Astrocyte of the hippocampus (primary cell): Measurements from ENCODE around the gene DIP2C.
A peak's percentile ranks its signal among the peaks of the same experiment; 100 is the strongest.
"Not testable (repeated sequence)": the region's sequence is repeated elsewhere in the genome, so short reads cannot be mapped to it uniquely, and the experiment has no call there.

Source experiments
- DNase-seq: peaks from one replicate; pipeline ENCODE4 v3.0.0; 2011; ENCODE audit warnings: low read depth, low spot score

DIP2C gene

DNA sequence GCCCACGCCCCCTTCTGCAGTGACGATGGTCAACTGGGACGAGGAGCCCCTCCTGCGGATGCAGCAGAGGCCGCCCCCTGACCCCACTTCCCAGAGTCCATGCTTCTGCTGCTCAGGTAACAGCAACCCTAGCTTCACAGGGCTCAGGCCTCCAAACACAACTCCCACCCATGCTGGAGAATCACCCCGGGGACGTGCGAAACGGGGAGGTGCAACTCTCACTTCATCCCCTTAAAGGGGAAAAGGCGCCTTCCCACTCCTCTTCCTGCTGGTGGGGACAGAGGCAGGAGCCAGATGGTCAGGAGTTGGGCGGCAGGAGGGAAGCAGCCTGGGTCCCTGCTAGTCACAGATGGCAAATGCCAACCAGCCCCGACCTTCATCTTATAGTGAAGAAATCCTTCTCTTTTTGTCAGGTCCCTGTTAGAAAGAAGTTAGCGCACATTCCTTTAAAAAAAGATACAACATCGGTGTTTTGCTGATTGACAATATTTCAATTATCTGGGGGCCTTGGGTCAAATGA is 155.4 kb downstream of the DIP2C start:
- no peak for DNase-seq

DNA sequence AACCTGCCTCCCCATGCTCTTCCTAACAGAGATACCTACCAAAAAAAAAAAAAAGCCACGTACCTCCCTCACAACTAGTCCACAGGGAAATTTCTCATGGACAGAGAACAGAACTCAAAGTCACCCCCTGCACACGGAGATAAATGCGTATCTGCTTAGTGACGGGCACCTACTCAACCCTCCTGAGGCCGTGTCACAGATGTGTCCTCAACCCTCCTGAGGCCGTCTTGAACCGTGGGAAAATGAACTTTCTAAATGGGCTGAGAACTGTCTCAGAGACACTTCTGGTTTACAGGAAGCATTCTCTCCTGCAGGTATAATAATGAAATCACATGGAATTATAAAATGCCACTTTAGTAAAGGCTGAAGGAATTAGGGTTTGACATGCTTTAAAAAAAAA is 155.9 kb downstream of the DIP2C start:
- no peak for DNase-seq

DNA sequence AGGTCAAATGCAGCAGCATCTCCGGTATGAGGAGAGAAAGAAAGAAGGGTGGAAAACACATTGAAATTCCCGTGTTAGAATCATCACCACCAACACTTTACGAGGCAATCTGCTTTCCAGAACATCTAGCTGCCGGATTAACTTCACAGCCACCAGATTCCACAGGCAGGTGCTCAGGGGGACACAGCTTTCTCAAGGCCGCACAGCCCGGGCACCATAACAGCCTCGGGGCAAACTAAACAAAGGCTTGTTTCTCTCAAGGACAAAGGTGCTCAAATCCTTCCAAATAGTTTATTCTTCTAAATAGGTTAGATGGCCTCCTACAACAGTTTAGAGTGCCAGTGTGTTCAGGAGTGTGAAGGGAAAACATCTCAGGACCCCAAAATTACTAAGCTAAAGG is 156.3 kb downstream of the DIP2C start:
- no peak for DNase-seq

DNA sequence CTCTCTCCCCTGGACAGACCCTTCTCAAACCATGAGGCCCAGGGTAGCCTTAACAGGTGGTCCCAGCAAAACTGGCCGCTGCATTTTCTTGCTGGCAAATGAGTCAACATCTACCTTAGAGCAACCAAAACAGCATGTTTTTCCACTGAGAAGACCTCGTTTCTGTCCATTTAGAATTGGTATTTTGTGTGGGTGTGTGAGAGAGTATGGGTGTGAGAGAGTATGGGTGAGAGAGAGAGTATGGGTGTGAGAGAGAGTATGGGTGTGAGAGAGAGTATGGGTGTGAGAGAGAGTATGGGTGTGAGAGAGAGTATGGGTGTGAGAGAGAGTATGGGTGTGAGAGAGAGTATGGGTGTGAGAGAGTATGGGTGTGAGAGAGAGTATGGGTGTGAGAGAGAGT is 157.1 kb downstream of the DIP2C start:
- not testable (repeated sequence) for DNase-seq

DNA sequence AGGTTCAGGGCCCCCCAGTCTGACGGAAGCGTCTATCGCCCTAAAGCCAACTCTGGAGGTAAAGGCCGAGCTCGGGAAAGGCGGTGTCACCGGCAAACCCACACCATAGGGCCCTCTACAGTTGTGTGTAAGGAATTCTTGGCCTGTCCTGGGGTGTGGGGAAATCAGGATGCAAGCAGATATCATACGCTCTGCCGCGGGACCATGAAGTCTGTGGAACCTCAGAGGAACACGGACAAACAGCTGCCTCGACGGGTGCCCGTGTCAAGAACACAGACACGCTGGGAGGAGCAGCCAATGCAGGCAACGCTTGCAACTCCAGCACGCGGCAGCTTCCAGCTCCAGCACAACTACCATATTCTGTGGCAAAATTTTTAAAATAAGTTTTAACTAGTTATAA is 157.9 kb downstream of the DIP2C start:
- no peak for DNase-seq

DNA sequence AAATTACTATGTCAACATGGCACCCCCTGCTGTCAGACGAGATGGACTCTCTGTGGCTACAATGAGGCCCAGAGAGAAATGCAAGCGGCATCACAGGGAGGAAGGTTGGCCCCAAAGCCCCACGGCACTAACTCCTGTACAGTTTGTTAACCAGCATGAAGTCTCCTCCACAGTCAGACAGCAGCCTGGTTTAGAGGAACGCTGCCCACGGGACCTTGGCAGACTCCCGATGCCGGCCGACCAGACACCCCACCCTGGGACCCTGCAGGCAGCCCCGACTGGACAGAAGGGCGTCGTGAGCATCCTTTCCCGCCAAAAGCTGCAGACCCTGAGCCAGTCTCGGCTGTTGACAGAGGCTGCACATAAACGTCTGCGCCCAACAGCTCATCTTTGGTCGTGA is 158.8 kb downstream of the DIP2C start:
- DNase-seq, result no peak

DNA sequence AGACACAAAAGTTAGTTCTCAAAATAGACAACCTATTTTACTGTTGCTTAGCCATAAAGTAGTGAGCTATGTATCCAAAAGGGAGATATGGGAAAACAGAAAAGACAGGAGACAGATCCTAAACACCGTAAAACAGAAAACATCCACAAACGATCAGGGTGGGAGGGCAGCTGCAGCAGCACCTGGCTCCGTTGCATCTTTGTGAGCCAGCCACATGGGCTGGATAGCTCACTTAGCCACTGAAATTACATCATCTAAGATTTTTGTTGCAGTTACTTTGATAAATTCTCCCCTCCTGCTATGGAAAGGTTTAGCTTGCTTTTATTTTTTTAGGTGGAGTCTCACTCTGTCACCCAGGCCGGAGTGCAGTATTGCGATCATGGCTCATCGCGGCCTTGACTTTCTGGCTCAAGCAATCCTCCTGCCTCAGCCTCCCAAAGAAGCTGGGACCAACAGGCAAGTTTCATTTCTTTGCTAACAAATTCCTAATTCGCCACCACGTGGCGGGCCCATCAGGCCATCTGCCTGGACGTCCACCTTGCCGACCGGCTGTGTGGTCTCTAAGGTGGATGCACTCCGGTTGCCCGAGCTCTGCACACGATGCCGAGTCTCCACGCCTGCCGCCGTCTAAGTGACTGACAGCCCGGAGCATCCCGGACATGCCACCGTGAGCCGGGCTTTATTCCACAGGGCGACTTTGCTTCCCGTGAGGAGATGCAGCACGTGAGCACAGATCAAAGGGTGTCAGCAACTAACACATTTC is 159.8 kb downstream of the DIP2C start:
- no peak for DNase-seq

DNA sequence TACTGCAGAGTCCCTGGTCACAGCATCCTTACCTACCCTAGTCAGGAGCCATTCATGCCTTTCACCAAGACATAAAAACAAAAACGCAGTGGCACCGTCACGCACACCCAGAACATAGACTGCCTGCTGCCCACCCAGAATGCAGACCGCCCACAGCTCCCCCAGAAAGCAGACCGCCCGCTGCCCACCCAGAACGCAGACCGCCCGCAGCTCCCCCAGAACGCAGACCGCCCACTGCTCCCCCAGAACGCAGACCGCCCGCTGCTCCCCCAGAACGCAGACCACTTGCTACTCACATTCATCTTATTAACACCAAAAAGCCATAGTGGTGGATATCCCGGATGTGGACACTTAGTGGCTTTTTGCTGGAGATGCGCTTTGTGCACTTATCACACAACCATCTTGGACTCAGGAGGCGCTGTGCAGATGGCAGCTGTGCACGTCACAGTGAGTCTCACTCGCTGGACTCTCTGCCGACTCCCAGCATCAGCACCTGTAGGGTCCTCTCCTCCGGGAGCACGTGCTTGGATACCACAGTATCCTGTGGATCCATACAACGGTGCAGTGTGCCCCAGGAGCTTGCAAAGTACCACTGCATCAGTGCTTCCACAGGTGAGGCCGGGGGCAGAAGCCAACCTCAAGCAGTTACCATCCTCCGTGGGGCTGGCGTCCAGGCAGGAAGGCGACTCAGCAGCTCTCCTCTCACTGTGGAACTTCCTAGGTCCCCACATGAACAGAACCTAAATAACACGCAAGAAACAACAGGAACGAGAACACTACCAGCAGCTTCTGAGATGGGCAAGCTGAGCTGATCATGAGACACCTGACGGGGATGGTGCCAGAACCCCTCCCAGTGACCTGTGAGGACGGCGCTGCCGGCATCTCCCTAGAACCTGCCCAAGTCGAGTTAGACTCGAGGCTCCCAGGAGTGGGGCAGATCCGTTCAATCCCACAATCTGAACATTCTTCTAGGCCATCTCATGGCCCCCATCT is 161.0 kb downstream of the DIP2C start:
- DNase-seq, result no peak

DNA sequence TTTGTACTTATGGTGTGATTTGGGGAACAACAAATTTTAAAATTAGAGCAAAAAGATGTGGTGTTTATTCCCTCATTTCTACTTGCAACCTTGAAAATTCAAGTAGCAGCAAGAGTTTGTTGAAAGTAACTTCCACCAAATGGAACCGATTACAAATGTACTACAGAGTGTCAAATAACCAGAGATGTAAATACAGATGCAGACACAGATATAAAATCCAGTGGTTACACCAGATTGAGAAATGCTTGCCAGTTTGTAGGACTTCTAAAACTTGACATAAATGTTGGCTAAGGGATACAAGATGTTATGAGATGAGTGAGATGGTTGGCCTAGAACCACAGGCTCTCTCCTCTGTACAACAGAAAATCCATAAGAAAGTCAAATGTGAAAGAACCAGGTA is 162.1 kb downstream of the DIP2C start:
- DNase-seq, result no peak

DNA sequence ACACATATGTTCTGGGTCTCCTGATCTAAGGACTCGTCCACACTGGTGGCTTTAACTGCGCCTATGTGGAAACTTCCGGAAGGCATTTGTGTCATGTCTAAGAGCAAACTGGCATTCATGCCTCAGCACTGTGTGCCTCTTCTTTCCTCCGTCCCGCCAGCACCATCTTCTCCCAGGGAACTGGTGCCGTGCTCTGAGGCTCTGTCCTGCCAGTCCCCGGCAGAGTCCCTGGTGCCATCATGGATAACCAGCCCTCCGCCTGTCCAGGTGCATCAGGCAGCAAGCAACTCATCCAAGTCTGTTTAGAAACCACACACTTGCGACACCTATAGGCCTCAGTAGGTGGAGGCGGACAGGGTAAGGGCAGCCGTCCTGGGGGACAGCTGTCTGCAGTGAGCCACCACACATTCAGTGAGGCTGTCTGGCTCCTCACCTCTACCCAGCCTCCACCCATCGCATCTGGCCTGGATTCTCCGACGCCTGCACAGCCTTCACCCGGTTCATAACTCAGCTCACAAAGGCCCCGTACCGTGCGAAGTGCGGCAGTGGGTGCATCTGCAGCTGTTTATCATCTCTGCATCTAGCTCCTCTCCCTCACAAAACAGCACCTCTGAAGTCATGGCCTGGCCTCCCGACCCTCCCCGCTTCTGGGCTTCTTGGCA is 162.7 kb downstream of the DIP2C start:
- no peak for DNase-seq

DNA sequence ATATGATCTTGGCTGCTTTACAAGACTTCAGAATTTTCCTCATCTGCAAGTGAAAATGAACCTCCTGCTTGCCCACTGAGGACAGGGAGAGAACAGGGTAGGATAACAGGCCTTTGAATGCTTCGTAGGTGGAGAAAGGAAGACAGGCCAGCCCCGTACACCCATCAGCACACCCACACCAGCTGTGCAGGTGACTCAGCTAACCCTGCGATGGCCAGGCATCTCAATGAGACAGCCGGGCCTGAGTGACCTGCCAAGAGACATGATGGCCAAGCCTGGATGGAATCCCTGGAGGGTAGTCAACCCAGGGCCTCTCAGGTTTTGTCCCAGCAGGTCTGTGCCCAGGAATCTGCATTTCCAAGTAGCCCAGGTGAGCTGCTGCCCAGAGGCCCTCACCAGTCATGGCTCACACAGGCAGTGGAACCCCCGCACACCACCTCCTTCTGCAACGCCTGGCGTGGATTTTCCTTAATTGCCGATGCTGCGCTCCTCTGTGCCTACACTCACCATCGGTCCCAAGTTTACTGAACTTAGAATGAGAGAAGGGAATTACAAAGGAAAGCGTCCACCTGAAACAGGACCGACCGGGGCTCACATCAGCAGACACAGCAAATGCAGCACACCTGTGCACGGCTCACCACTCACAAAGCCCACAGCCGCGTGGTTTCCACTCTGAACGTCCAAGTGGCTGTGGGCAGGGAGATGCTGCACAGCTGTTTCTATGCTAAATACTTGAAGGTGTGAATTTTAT is 163.7 kb downstream of the DIP2C start:
- peak; percentile 36 for DNase-seq

DNA sequence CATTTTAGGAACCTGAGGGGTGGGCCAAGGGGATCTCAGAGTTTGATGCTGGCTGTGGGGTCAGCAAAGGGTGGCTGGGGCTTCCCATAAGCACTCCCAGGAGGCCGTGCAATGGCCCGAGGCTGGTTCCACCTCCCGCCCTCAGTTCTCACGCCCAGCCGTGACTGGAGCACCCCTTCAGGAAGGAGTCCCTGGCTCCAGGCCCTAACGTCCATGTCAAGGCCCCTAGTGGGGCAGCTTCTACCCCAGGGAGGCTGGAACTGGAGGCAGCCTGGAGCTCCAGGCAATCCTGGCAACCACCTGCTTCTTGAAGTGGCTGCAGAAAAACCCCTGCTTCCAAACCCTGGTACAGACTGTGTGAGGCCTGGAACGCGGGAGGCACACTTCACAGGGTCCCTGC is 165.5 kb downstream of the DIP2C start:
- no peak for DNase-seq

DNA sequence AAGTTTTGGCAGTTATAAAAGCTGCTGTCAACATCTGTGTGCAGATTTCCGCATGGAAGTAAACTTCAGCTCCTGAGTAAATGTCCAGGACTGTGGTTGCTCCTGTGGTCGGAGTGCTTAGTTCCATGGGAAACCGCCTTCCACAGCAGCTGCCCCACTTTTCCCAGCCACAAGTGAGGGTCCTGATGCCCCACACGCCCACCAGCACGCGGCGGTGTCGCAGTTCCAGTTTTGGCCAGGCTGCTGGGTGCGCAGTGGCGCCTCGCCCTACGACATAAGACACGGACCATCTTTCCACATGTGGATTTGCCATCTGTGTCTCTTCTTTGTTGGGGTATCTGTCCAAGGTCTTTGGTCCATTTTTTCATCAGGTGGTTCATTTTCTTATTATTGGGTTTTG is 167.1 kb downstream of the DIP2C start:
- DNase-seq, result no peak

DNA sequence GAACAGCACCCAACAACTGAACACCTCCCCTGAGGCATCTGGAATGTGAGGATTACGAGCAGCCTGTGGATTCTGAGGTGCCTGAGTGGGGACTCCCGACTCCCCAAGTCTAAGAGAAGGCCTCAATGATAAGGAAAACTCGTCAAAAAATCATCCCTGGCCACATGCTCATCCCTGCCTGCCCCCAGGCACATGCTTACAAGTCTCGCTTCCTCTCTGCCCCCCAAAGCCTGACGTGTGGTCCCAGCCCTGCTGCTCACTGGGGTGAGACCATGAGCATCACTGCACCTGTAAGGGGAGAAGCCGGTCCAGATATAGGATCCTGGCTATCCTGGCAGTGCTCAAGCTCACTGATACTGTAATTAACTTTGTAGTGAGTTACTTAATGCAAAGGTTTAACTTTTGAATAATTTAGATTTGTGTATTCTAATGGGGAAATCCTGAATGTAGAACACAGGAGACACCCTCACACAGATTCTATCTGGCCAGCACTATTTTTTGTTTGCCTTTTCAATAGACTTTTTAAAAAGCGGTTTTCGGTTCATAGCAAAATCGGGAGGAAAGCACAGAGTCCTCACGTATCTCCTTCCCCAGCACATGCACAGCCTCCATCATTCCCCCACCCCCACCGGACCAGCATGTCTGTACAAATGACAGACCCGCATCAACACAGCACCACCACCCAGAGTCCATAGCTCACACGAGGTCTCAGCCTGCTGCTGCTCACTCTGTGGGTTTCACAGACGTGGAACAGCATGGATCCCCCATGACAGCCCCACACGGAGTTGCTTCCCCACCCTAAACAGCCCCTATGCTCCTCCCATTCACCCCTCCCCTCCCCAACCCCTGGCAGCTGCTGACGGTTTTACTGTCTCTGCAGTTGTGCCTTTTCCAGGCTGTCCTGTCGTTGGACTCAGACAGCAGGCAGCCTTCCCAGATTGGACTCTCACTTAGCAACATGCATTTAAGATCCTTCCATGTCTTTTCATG is 167.9 kb downstream of the DIP2C start:
- no peak for DNase-seq

DNA sequence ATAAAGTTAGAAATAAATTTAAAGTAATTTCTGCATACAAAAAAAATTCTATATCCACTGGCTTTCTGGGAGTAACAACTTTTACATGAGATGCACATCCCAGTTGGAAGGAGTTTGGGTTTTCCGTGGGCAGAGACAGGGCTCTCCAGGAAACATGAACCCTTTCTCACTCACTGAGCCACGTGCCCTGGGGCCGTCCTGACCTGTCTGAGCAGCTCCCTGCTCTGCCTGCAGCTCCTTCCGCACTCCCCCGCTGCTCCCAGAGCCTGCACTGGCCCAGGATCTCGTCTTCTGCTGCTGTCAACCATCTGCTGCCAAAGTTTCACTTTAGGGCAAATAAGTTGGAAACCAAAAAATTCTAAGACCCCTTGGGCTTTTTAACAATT is 169.1 kb downstream of the DIP2C start:
- no peak for DNase-seq

DNA sequence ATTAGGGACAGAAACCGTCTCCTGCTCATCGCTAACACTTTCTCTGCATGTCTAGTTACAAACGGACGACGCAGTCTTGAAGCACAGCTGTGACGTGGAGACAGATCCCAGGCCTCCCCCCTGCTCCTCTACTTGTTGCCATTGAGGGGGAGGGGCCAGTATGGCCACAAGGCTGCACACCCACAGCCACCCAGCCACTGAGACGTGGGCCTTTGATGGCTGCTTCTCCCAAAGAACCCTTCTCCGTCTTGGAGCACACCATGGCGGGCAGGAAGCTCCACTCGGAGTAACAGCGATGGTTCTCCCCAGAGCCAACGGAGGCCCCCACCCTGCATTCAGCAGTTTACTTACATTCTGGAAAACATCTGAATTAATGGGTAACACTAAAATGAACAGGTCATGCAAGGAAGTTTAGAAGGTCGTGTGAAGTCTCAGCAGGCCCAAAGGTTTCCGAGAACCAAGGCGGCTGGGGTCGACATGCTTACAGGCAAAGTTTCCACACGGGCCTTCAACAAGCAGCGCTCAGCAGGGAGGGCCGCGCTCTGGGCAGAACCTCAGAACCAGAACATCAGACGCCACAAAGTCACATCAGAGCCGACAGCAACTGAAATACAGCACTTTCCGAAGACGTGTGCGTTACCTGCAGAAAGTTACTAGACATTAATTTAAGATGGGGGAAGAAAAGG is 169.6 kb downstream of the DIP2C start:
- no peak for DNase-seq

DNA sequence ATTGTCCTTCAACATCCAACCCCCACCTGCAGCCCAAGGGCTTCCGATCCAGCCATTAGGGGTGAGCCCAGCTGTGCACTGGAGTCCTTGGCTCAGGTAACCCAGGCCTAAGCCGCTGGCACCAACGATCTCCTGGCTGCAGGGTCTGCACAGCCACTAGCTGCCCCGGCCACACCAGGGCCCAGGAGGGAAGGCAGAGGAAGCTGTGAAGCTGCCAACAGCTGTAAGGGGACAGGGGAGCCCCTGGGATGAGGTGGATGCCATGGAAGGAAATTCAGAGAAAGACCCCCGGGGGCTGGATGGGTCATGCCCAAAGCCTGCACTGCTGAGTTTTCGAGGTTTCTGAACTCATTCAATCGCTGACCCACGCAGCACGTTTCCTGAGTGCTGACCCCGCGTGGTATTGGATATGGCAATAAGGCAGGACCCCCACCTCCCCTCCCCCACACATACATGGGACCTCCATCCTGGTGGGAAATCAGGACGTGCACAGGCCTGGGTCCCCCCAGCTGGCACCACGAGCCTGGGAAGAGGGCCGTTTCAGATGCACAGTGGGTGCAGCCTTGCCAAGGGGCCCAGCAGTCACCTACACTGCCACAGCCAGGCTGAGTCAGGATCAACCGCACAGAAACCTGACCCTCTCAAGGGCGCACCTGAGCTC is 170.3 kb downstream of the DIP2C start:
- DNase-seq, result no peak

DNA sequence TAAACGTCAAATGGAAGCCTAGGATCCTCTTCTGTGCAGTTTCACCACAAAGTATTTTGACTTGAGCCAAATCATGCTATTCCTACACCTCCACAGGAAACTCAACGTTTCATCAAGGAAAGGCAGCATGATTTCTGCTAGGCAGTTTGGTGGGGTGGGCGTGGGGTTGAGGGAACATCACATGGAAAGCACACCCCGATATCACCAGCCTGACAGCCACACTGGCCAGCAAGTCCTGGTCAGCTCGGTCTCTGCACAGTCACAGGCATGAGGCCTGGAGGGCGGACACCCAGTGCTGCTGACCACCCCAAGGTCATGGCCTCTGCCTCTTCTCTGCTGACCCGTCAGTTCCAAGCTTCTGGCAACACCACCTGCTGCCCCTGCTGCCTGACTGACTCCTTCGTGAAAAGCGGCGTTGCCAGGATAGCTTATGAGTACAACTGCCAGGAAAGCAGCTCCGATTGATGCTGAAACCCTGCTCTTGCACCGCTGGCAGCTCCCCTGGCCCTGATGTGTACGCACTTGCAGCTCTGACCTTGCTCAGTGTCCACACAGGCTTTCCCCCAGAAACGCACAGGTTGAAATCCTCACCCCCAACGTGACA is 171.5 kb downstream of the DIP2C start:
- no peak for DNase-seq
